HEK293 (cell line): ENCODE data around the gene GOPC.

Experiments
- KLF17 ChIP-seq: fragments of 450-650 bp; formaldehyde crosslinking; IDR thresholded peaks from 2 replicates; pipeline ENCODE4 v1.5.1; 2016; ENCODE audit warnings: missing biosample characterization, missing genetic modification characterization
- KLF7 ChIP-seq: fragments of 450-650 bp; formaldehyde crosslinking; IDR thresholded peaks from 2 replicates; pipeline ENCODE4 v1.5.1; 2016; ENCODE audit warnings: missing biosample characterization, missing genetic modification characterization, borderline replicate concordance
- KLF8 ChIP-seq: fragments of 450-650 bp; formaldehyde crosslinking; IDR thresholded peaks from 2 replicates; pipeline ENCODE4 v1.5.1; 2016; ENCODE audit warnings: missing biosample characterization, missing genetic modification characterization
- OVOL3 ChIP-seq: fragments of 450-650 bp; formaldehyde crosslinking; IDR thresholded peaks from 2 replicates; pipeline ENCODE4 v1.5.1; 2016; ENCODE audit warnings: missing biosample characterization, missing genetic modification characterization
- PATZ1 ChIP-seq: fragments of 450-650 bp; formaldehyde crosslinking; IDR thresholded peaks from 2 replicates; pipeline ENCODE4 v1.5.1; 2016; ENCODE audit warnings: missing biosample characterization, missing genetic modification characterization
- PRDM4 ChIP-seq: fragments of 450-650 bp; formaldehyde crosslinking; IDR thresholded peaks from 2 replicates; pipeline ENCODE4 v1.5.1; 2017; ENCODE audit warnings: missing biosample characterization, missing genetic modification characterization
- ZBTB20 ChIP-seq: fragments of 450-650 bp; formaldehyde crosslinking; IDR thresholded peaks from 2 replicates; pipeline ENCODE4 v1.5.1; 2016; ENCODE audit warnings: missing biosample characterization, missing genetic modification characterization
- ZFHX2 ChIP-seq: fragments of 450-650 bp; formaldehyde crosslinking; conservative IDR thresholded peaks from 2 replicates; pipeline ENCODE4 v1.5.1; 2016; ENCODE audit warnings: missing biosample characterization, missing genetic modification characterization
- ZFP37 ChIP-seq: fragments of 450-650 bp; formaldehyde crosslinking; IDR thresholded peaks from 2 replicates; pipeline ENCODE4 v1.5.1; 2016; ENCODE audit warnings: missing biosample characterization, missing genetic modification characterization
- ZFP69B ChIP-seq: fragments of 450-650 bp; formaldehyde crosslinking; IDR thresholded peaks from 2 replicates; pipeline ENCODE4 v1.5.1; 2016; ENCODE audit warnings: missing biosample characterization, missing genetic modification characterization
- ZNF138 ChIP-seq: fragments of 450-650 bp; formaldehyde crosslinking; IDR thresholded peaks from 2 replicates; pipeline ENCODE4 v1.5.1; 2016; ENCODE audit warnings: missing biosample characterization, missing genetic modification characterization, borderline replicate concordance
- ZNF148 ChIP-seq: fragments of 450-650 bp; formaldehyde crosslinking; IDR thresholded peaks from 2 replicates; pipeline ENCODE4 v1.5.0; 2017; ENCODE audit warnings: missing biosample characterization, missing genetic modification characterization, borderline replicate concordance
- ZNF174 ChIP-seq: fragments of 450-650 bp; formaldehyde crosslinking; IDR thresholded peaks from 2 replicates; pipeline ENCODE4 v1.5.0; 2017; ENCODE audit warnings: missing biosample characterization, mild to moderate bottlenecking, missing genetic modification characterization
- ZNF394 ChIP-seq: fragments of 450-650 bp; formaldehyde crosslinking; IDR thresholded peaks from 2 replicates; pipeline ENCODE4 v1.5.1; 2016; ENCODE audit warnings: missing biosample characterization, missing genetic modification characterization, mild to moderate bottlenecking, moderate library complexity, borderline replicate concordance
- ZNF510 ChIP-seq: fragments of 450-650 bp; formaldehyde crosslinking; IDR thresholded peaks from 2 replicates; pipeline ENCODE4 v1.5.1; 2018; ENCODE audit warnings: mild to moderate bottlenecking, missing genetic modification characterization, missing biosample characterization; ENCODE audit not compliant: insufficient replicate concordance
- ZNF544 ChIP-seq: fragments of 450-650 bp; formaldehyde crosslinking; IDR thresholded peaks from 2 replicates; pipeline ENCODE4 v1.5.0; 2017; ENCODE audit warnings: missing biosample characterization, missing genetic modification characterization
- ZNF610 ChIP-seq: fragments of 450-650 bp; formaldehyde crosslinking; IDR thresholded peaks from 2 replicates; pipeline ENCODE4 v1.5.1; 2016; ENCODE audit warnings: missing biosample characterization, missing genetic modification characterization, borderline replicate concordance
- ZNF660 ChIP-seq: fragments of 450-650 bp; IDR thresholded peaks from 2 replicates; pipeline ENCODE4 v1.5.1; 2018; ENCODE audit warnings: missing biosample characterization, mild to moderate bottlenecking, missing genetic modification characterization
- ZNF692 ChIP-seq: fragments of 450-650 bp; formaldehyde crosslinking; IDR thresholded peaks from 2 replicates; pipeline ENCODE4 v1.5.1; 2016; ENCODE audit warnings: missing biosample characterization, missing genetic modification characterization
- TF ChIP-seq, protein P1 (sequence below): fragments of 450-650 bp; formaldehyde crosslinking; IDR thresholded peaks from 2 replicates; pipeline ENCODE4 v1.5.1; 2016; ENCODE audit warnings: missing biosample characterization, missing genetic modification characterization
- TF ChIP-seq, protein P2 (sequence below): fragments of 450-650 bp; formaldehyde crosslinking; conservative IDR thresholded peaks from 2 replicates; pipeline ENCODE4 v1.5.1; 2016; ENCODE audit warnings: low read depth, missing biosample characterization, missing genetic modification characterization

GOPC gene

DNA sequence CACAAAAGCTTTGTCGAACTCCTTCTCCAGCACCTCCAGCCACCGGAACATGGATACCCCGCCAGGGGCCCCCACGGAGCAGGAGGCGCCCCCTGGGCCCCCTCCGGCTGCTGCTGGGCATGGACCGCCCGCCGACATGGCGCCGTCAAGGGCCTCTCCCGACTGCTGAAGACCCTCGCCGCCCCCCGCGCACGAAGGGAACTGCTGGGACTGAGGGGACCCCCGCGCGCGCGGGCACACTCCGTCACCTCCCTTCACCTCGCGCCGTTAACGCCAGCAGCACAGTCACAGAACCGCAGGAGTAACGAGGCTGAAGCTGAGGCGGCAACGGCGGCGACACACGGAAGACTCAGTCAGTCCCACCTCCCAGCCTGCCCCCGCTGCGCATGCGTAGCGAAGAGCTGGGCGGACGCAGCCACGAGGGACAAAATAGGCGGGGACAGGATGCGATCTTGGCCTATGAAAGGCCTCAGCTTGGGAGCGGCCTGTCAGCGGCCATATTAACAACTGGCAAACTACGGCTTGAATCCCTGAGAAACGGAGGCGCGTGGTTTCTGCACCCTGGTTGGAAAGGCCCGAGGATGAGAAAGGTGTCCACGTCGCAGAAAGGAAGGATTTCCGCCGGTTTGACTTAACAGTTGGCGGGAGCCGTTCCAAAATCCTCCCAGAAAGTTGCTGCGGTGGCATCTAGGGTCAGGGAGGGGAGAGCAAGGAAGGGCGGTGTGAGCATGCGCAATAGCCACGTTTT lies at the start of gene GOPC (continued):
- TF ChIP-seq PATZ1 (tag by site-specific recombination) (peak; percentile 93), ZNF510 (tag by site-specific recombination) (no peak), ZNF660 (peak; percentile 55; the same call in 1 of the 2 replicates), ZNF610 (tag by site-specific recombination) (peak; percentile 88; the same call in 1 of the 2 replicates), ZFHX2 (tag by site-specific recombination) (no peak), KLF7 (tag by site-specific recombination) (peak; percentile 40; the same call in 1 of the 2 replicates), ZBTB20 (tag by site-specific recombination) (peak; percentile 96), KLF17 (peak; percentile 75; the same call in 1 of the 2 replicates), OVOL3 (tag by site-specific recombination) (0 out of 2 replicates have a peak, but pooled peaks have one; percentile 38), ZNF544 (tag by site-specific recombination) (no peak), ZNF394 (tag by site-specific recombination) (peak; percentile 54; the same call in 1 of the 2 replicates), ZFP69B (tag by site-specific recombination) (peak; percentile 28; the same call in 1 of the 2 replicates), ZNF174 (tag by site-specific recombination) (no peak), ZNF138 (no peak), ZFP37 (peak; percentile 46; the same call in 1 of the 2 replicates), ZNF148 (tag by site-specific recombination) (no peak), KLF8 (peak; percentile 82), ZNF692 (tag by site-specific recombination) (peak; percentile 83), PRDM4 (tag by site-specific recombination) (no peak)
- TF ChIP-seq, protein P1, sequence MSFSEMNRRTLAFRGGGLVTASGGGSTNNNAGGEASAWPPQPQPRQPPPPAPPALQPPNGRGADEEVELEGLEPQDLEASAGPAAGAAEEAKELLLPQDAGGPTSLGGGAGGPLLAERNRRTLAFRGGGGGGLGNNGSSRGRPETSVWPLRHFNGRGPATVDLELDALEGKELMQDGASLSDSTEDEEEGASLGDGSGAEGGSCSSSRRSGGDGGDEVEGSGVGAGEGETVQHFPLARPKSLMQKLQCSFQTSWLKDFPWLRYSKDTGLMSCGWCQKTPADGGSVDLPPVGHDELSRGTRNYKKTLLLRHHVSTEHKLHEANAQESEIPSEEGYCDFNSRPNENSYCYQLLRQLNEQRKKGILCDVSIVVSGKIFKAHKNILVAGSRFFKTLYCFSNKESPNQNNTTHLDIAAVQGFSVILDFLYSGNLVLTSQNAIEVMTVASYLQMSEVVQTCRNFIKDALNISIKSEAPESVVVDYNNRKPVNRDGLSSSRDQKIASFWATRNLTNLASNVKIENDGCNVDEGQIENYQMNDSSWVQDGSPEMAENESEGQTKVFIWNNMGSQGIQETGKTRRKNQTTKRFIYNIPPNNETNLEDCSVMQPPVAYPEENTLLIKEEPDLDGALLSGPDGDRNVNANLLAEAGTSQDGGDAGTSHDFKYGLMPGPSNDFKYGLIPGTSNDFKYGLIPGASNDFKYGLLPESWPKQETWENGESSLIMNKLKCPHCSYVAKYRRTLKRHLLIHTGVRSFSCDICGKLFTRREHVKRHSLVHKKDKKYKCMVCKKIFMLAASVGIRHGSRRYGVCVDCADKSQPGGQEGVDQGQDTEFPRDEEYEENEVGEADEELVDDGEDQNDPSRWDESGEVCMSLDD (tag by site-specific recombination): peak; percentile 68; the same call in 1 of the 2 replicates
- TF ChIP-seq, protein P2, sequence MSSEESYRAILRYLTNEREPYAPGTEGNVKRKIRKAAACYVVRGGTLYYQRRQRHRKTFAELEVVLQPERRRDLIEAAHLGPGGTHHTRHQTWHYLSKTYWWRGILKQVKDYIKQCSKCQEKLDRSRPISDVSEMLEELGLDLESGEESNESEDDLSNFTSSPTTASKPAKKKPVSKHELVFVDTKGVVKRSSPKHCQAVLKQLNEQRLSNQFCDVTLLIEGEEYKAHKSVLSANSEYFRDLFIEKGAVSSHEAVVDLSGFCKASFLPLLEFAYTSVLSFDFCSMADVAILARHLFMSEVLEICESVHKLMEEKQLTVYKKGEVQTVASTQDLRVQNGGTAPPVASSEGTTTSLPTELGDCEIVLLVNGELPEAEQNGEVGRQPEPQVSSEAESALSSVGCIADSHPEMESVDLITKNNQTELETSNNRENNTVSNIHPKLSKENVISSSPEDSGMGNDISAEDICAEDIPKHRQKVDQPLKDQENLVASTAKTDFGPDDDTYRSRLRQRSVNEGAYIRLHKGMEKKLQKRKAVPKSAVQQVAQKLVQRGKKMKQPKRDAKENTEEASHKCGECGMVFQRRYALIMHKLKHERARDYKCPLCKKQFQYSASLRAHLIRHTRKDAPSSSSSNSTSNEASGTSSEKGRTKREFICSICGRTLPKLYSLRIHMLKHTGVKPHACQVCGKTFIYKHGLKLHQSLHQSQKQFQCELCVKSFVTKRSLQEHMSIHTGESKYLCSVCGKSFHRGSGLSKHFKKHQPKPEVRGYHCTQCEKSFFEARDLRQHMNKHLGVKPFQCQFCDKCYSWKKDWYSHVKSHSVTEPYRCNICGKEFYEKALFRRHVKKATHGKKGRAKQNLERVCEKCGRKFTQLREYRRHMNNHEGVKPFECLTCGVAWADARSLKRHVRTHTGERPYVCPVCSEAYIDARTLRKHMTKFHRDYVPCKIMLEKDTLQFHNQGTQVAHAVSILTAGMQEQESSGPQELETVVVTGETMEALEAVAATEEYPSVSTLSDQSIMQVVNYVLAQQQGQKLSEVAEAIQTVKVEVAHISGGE: peak; percentile 92
